ENCODE results near the gene MACROD2.

MACROD2 gene

GRCh38 chr20:14724036-14724435 lies 728.7 kb downstream of the MACROD2 start:
- DNase-seq, result no peak

DNA sequence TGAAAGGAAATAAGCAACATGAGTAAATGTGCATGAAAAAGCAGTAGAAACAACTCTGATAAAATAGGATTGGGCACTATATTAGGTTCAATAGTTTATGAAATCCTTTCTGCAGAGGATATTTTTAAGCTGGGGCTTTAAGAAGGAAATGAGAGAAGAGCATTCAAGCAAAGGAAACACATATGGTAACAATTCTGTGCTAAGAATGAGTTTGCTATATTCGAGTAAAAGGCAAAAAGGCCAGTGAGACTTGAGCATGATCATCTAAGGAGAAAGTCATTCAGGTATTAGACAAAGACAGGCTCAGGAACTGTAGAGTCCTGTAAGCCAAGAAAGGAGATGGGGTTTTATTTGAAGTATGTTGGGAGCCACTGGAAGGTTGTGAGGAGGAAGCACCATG lies 729.2 kb downstream of the MACROD2 start:
- no peak for DNase-seq

DNA sequence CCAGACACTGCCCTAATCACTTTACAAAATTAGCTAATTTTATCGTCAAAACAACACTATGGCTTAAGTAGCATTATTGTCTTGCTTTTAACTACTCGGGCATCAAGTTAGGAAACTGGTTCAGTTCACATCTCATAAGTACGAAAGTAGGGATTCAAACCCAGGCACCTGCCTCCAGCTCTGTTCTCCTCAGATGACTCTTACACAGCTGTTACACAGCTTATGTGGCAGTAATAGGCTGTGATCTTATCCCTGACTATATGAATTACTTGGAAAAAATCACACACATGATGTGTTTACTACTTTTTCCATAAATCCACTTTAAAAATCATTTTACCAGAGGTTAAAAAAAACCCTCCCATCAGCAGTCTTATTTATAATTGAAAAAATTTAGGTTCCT lies 731.3 kb downstream of the MACROD2 start:
- DNase-seq, result no peak

- no peak for DNase-seq
Observed at GRCh38 chr20:14727485-14728150, 732.3 kb downstream of the MACROD2 start.

GRCh38 chr20:14729390-14729789 lies 734.1 kb downstream of the MACROD2 start:
- DNase-seq, result no peak

DNA sequence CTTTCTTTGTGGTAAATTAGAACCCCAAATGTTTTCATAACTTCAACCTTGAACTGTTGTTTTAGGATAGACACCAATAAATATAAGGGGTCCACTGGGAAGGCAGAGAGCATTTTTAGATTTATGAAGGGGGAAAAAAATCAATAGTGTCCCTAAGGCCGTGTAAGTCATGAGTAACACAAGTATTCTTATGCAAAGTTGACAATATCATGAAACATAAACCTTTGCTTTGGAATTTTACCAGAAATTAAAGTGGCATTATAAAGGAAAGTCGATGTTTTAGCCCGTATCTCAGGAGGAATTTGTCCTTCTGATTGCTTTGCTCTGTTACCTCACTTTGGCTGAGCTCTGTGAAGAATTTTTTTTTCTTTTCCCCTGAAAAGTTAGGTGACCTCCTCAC lies 737.0 kb downstream of the MACROD2 start:
- DNase-seq, result no peak

- DNase-seq, result no peak
Observed at GRCh38 chr20:14732996-14733395, 737.7 kb downstream of the MACROD2 start.

DNA sequence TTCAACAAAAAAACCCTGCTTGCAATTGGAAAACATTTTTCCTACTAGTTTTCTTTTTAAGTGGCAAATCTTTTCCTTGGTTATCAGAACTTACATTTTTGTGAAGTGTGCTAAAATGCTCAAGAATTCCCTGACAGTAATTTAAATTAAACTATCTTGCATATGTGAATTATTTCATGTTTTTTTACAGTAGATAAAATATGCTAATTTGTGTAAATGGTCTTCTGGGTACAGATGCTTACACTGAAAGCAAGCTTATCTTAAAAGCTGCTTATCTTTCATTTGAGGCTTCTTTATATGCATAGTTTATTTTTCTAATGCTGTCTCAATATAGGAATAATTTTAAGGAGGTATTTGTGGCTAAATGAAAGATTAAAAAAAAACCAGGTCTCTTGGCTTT lies 745.1 kb downstream of the MACROD2 start:
- DNase-seq, result no peak

DNA sequence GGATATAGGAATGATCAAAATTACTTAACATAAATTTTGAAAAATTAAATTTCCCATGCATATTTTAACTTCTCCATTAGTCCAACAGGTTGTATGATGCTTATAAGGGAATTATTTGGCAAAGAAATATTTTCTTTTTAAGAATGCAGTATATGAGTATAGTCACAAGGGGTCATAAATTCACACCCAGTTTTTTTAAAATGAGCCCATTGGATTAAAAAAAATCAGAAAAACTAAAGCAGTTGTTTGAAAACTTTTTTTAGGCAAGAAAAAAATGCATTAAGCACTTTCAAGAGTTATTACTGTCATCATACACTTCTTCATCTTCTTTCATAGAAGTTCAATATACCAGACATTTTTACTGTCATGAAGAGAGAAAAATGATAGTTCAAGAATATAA lies 746.3 kb downstream of the MACROD2 start:
- DNase-seq, result no peak

DNA sequence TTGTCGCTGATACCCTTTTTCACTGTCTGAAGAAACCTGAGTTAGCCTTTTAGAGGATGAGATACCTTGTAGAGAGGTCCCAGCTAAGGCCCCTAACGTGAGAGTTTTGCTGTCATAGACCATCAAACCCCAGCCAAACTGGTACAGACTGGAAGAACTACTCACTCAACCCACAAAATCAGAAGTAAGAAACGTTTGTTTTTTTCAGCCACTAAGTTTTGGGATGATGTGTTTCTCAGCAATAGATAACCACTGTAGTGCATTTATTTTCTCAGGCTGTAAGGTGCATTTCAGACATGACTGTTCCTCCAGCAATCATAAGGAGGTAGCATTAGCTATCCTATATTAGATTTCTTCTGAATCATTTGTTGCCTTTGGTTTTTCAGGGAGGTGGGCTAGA lies 749.4 kb downstream of the MACROD2 start:
- no peak for DNase-seq

DNA sequence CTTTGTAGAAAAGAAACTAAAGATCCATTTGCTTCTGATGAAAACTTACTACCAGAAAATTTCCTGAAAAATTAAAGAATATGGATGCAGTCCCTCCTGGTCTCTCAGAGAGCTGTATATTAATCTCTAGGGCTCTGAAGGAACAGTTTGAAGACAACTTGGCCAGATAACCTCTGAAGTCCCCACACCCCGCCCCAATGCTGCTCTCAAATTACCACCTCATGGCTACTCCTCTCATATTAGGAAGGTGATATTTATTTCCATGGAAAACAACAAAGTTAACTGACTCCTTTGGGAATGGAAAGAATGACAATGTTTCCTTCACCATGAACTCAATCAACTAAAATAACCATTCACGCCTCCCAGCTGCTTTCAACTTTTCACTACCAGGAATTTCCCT lies 750.5 kb downstream of the MACROD2 start:
- DNase-seq, result no peak

DNA sequence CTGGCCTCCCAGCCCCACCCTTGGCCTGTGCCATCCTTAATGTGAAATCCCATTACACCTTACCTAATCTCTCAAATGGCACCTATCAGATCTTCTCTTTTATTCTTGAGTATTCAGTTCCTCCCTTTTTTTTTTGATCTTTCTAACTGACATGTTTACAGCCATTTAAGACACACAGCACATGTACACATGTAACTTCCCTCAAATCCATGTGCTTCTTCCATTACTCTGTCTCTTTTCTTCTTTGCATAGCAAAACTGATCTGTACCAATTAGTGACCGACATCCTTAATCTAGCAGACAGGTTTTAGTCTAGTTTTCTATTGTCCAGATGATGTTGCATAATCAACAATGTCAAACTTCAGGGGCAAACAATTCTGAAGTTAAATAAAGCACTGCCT lies 755.9 kb downstream of the MACROD2 start:
- no peak for DNase-seq

GRCh38 chr20:14757728-14758127 lies 762.4 kb downstream of the MACROD2 start:
- DNase-seq, result no peak

DNA sequence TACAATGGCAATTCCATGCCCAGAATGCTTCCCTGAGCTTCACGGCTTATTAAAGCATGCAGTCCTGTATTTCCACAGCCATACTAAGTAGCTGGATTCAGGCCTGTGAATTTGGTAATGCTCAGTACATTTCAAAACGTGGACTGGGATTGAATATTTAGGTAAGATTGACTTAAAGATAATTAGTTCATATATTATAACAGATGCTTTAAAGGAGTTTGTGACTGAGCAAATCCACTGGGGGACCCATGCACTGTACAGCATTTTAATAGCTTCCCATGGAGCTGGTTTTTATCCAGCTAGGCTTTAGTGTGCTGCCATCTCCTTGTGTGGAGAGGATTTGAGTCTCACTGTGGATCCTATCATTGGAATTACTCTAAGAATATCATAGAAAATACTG lies 763.0 kb downstream of the MACROD2 start:
- DNase-seq, result no peak

GRCh38 chr20:14759979-14760378 lies 764.7 kb downstream of the MACROD2 start:
- DNase-seq, result no peak

DNA sequence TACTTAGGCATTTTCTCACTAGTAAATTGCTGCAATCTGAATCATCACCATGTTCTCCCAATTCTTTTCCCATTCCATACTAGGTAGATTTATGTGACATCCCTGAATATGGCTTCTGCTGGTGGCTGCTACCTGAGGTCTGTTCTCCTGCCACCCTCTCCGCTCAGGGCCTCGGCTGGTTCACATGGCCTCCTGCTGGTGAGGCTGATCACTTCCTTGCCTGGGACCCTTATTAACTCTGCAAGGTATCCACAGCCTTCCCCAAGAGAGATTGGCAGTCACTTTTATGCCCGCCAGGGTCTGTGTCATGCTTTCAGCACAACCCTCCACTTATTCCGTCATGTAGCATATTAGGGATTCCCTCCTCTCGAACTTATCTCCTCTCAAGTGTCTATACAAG lies 766.6 kb downstream of the MACROD2 start:
- DNase-seq, result no peak

DNA sequence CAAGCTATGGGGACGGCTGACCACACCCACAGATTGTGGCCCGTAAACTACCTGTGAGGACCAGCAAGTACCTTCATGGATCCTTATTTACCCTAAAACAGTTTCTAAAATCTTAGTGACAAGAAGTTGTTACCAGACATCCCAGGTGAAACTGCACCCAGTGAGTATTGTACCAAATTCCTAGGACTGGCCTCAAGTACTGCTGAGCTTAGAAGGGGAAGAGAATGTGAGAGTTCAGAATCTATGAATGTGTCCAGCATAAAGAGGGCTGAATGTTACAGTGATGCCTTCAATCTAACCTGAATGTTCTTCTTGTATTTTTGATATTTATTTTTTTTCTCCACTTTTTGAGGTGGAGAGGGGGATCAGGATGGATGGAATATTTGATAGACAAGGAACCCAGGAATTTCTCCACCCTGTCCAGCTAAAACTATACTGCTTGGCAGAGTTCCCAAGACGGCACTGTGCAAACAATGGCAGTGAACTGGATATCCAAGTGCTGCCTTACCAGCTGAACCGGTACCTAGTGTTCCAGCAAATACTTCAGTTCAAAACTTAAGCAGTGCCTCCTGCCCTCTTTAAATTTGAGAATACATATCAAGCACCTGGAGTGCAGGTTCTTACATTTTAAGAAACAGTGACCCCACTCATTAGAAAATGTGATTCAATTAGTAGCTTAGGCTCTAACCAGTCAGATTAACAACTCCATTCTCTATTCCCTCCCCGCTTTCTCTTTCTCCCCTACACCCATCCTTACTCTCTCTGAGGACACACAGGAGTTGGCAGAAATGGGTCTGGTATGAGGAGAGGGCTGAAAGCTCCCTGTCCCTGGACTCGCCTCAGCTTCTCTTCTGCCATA lies 769.4 kb downstream of the MACROD2 start:
- DNase-seq, result no peak

GRCh38 chr20:14765370-14765701 lies 770.0 kb downstream of the MACROD2 start:
- no peak for DNase-seq

- DNase-seq, result no peak
Observed at GRCh38 chr20:14773486-14773885, 778.2 kb downstream of the MACROD2 start.

DNA sequence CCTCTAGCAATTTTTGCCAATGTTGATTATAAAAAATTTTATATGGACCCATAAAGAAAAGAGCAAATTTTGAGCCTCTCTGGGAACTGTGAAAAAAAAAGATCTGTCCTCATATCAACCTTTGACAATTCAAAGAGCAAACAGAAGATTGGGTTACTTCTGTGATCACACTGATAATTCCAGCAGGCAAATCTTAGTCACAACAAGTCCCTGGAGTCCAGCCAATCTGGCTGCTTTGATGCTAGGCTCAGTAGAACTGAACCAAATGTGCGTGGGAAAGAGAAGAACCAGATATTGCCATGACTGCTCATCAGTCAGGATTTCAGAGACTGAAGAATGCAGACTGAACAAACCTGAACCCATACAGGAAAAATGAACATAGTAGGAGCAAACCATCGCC lies 780.5 kb downstream of the MACROD2 start:
- DNase-seq, result no peak

DNA sequence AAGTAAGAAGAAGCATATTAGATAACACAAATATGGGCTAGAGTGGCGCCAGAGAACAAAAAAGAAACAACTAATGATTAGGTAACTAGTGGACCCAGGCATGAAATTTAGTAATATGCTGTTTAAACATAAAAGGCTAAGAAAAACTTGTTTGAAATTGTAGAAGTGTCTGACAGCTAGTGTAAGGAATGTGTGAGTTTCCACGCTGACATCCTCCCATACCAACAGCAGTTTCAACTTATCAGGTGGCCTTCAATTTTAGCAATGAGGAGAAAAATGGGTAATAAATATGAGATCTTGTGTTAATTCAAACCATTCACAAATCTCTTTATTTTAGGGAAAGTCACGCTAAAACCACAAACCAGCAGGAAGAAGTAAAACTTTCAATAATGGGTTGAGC lies 782.3 kb downstream of the MACROD2 start:
- DNase-seq, result no peak

GRCh38 chr20:14778096-14778495 lies 782.8 kb downstream of the MACROD2 start:
- DNase-seq, result no peak

- no peak for DNase-seq
Observed at GRCh38 chr20:14778875-14779274, 783.6 kb downstream of the MACROD2 start.

DNA sequence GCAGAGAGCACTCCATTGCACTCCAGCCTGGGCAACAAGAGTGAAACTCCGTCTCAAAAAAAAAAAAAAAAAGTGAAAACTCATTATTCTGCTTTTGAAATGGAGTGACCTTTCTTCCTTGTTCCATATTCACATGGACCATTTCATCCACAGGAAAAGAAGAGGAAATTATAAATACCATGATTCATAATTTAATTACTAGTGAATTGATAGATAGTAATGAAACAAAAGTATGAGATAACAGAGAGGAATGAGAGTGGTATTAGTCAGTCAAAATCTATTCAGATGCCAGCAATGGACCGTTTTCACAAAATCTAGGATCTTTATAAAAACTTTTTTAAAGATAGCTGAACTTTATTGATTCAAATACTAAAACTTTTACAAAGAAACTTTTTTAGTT lies 785.2 kb downstream of the MACROD2 start:
- no peak for DNase-seq

GRCh38 chr20:14782731-14783130 lies 787.4 kb downstream of the MACROD2 start:
- DNase-seq, result no peak

Measured in NCI-H1092 (cell line).